NT2/D1 (cell line): Measurements from ENCODE around the gene SLC35G1.

Experiments used
- DNase-seq: peaks from one replicate; pipeline ENCODE4 v3.0.0-alpha.2; 2011; ENCODE audit warnings: low read depth, low spot score
- H3K27me3 ChIP-seq: 2 replicates; pipeline ENCODE4 v1.6.0; 2011; ENCODE audit warnings: mild to moderate bottlenecking; ENCODE audit not compliant: insufficient read length, insufficient read depth
- H3K36me3 ChIP-seq: 2 replicates; pipeline ENCODE4 v1.6.1; 2011; ENCODE audit warnings: mild to moderate bottlenecking, low read length, mixed read lengths; ENCODE audit not compliant: insufficient read depth, insufficient read length
- H3K4me1 ChIP-seq: 2 replicates; pipeline ENCODE4 v1.5.1; 2011; ENCODE audit not compliant: insufficient read depth, insufficient read length
- H3K4me3 ChIP-seq: 2 replicates; pipeline ENCODE4 v1.5.1; 2011; ENCODE audit warnings: low read depth; ENCODE audit not compliant: insufficient read length
- H3K9ac ChIP-seq: 2 replicates; pipeline ENCODE4 v1.6.0; 2011; ENCODE audit warnings: low read depth; ENCODE audit not compliant: insufficient read length
- H3K9me3 ChIP-seq: 2 replicates; pipeline ENCODE4 v1.5.1; 2011; ENCODE audit warnings: mild to moderate bottlenecking, low read length; ENCODE audit not compliant: insufficient read depth
- SUZ12 ChIP-seq: IDR thresholded peaks from 2 replicates; pipeline ENCODE4 v1.6.1; 2011; ENCODE audit not compliant: insufficient read length, insufficient read depth; ENCODE audit errors: extremely low read depth
- YY1 ChIP-seq: IDR thresholded peaks from 2 replicates; pipeline ENCODE4 v1.6.1; 2011; ENCODE audit not compliant: insufficient read length, insufficient read depth
- ZNF274 ChIP-seq: IDR thresholded peaks from 2 replicates; pipeline ENCODE4 v1.6.1; 2011; ENCODE audit warnings: mild to moderate bottlenecking, low read depth, low read length

SLC35G1 gene

GRCh38 chr10:93912444-93912843, 18.7 kb downstream of the SLC35G1 start:
- H3K36me3 ChIP-seq = no peaks in the 10 kb centered on the region
- TF ChIP-seq ZNF274 (no peak), SUZ12 (no peak), YY1 (no peak)

GRCh38 chr10:93913706-93914105, 19.9 kb downstream of the SLC35G1 start:
- Histone ChIP-seq H3K9ac (no peak overlapping the region), H3K4me3 (no peak overlapping the region), H3K4me1 (peaks cover 3% of the 10 kb centered on the region), H3K9me3 (no peaks in the 10 kb centered on the region), H3K36me3 (no peaks in the 10 kb centered on the region), H3K27me3 (no peaks in the 10 kb centered on the region)
- TF ChIP-seq ZNF274 (no peak), SUZ12 (no peak)
- no peak for DNase-seq

More at GRCh38 chr10:93912444-93912843, 18.7 kb downstream of the SLC35G1 start:
- no peak overlapping the region for H3K4me3 ChIP-seq
- H3K4me1 ChIP-seq = peaks cover 3% of the 10 kb centered on the region
- H3K9ac ChIP-seq = no peak overlapping the region
- no peaks in the 10 kb centered on the region for H3K27me3 ChIP-seq
- no peaks in the 10 kb centered on the region for H3K9me3 ChIP-seq
- no peak for DNase-seq

GRCh38 chr10:93915598-93915997, 21.8 kb downstream of the SLC35G1 start:
- Histone ChIP-seq H3K36me3 (no peaks in the 10 kb centered on the region), H3K9ac (no peak overlapping the region), H3K9me3 (no peaks in the 10 kb centered on the region), H3K27me3 (no peaks in the 10 kb centered on the region), H3K4me1 (peaks cover 3% of the 10 kb centered on the region), H3K4me3 (no peak overlapping the region)
- no peak for DNase-seq
- TF ChIP-seq SUZ12 = no peak
- no peak for TF ChIP-seq YY1
- no peak for TF ChIP-seq ZNF274

- H3K4me3 ChIP-seq = no peak overlapping the region
Observed at GRCh38 chr10:93916257-93917063, 22.7 kb downstream of the SLC35G1 start.

GRCh38 chr10:93917064-93917391, 23.2 kb downstream of the SLC35G1 start:
- Histone ChIP-seq H3K4me1 (peaks cover 3% of the 10 kb centered on the region), H3K27me3 (no peaks in the 10 kb centered on the region), H3K9me3 (no peaks in the 10 kb centered on the region), H3K4me3 (no peak overlapping the region), H3K9ac (no peak overlapping the region), H3K36me3 (no peaks in the 10 kb centered on the region)
- TF ChIP-seq YY1 (no peak), ZNF274 (no peak), SUZ12 (no peak)
- DNase-seq = no peak

More at GRCh38 chr10:93916257-93917063, 22.7 kb downstream of the SLC35G1 start:
- Histone ChIP-seq H3K4me1 (peaks cover 3% of the 10 kb centered on the region), H3K36me3 (no peaks in the 10 kb centered on the region), H3K9me3 (no peaks in the 10 kb centered on the region), H3K9ac (no peak overlapping the region), H3K27me3 (no peaks in the 10 kb centered on the region)
- no peak for DNase-seq
- no peak for TF ChIP-seq ZNF274
- no peak for TF ChIP-seq YY1
- TF ChIP-seq SUZ12 = no peak

GRCh38 chr10:93917821-93918220, 24.0 kb downstream of the SLC35G1 start:
- TF ChIP-seq ZNF274 = no peak
- no peak for TF ChIP-seq YY1
- TF ChIP-seq SUZ12 = no peak
- peaks cover 3% of the 10 kb centered on the region for H3K4me1 ChIP-seq
- no peaks in the 10 kb centered on the region for H3K27me3 ChIP-seq
- DNase-seq = no peak
- no peaks in the 10 kb centered on the region for H3K9me3 ChIP-seq
- no peaks in the 10 kb centered on the region for H3K36me3 ChIP-seq
- no peak overlapping the region for H3K4me3 ChIP-seq
- H3K9ac ChIP-seq = no peak overlapping the region

GRCh38 chr10:93921338-93921737, 27.6 kb downstream of the SLC35G1 start:
- Histone ChIP-seq H3K4me3 (no peak overlapping the region), H3K4me1 (peaks cover 3% of the 10 kb centered on the region), H3K36me3 (no peaks in the 10 kb centered on the region), H3K9ac (no peak overlapping the region), H3K9me3 (no peaks in the 10 kb centered on the region), H3K27me3 (no peaks in the 10 kb centered on the region)
- DNase-seq = no peak
- no peak for TF ChIP-seq YY1
- TF ChIP-seq ZNF274 = no peak
- no peak for TF ChIP-seq SUZ12
